Activated CD8-positive, alpha-beta memory T cell treated with anti-CD3 and anti-CD28 coated beads, Interleukin-2, amount 50 U/mL, for 4 hours (primary cell): ENCODE measurements around the gene CYP26B1.

Experiments
- DNase-seq: peaks from one replicate; pipeline ENCODE4 v3.0.0-alpha.2; 2020

CYP26B1 gene

DNA sequence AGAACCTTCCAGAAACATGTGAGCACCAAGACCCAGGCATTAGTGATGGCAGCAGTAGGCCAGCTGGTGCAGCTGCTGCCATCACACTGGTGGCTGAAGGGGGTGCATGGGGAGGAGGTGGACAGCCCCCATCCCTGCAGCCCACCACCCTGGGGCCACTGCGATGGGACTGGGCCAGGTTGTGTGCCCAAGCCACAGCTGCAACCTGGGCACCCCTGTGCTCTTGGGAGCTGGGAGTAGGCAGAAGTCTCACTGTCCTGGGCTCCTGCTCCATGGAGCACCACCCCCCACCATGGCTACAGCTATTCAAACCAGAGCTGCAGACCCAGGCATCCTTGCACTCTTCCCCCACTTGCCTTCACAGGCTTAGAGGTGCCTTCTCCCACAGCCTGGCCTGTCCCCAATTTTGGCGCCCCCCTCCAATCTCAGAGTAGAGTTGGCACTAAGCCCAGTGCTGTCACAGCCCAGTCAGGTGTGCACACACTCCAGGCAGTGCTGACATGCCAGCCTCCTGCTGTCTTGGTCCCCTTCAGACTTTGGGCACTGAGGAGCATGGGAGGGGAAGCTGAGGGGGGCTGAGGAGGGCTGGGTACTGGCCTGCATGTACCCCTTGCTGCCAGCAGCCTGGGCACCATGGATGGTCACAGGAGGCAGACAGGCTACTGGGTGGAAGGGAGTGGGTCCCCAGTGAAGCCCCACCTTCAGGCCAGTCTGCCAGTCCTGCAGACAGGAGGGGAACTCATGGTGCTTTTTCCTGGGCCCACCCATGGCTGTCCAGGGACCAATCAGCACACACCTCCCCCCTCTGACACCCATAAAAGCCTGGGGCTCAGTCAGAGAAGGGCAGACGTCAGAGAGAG lies 67.1 kb downstream of the CYP26B1 start:
- DNase-seq = no peak
